HG03439 (cell line): ENCODE data around the gene ACOXL.
"Not testable (repeated sequence)": the region's sequence is repeated elsewhere in the genome, so short reads cannot be mapped to it uniquely, and the experiment has no call there.

ENCODE experiments used
- ATAC-seq: cut with Tn5 transposase; IDR thresholded peaks from one replicate; pipeline ENCODE4 v1.9.1; 2021; ENCODE audit warnings: mild to moderate bottlenecking, moderate library complexity; ENCODE audit not compliant: unreplicated experiment

ACOXL gene

GRCh38 chr2:110732422-110733413, at the start of gene ACOXL:
Gene ACOXL (plus strand): TSS chr2:110732573. CDS start chr2:110768390, 35,817 bp downstream.
- ATAC-seq: no peak

DNA sequence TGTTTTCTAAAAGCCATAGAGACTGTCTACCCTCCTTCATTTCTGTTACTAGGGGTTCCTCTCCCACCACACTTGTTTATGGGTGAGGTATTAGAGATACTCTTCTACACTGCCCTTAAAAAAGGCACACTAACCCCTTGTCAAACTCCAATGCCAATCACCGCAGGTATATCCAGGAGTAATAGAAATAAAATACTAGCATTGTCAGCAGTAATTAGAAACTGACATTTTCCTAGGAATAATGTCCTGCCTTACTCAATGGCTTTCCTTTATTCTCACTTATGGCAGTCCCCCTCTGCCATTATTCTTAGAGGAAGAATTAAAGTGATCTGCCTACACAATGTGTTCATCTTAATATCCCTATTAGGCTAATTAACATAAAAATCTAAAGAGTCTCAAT, 49.5 kb upstream of the ACOXL start:
- ATAC-seq: no peak

DNA sequence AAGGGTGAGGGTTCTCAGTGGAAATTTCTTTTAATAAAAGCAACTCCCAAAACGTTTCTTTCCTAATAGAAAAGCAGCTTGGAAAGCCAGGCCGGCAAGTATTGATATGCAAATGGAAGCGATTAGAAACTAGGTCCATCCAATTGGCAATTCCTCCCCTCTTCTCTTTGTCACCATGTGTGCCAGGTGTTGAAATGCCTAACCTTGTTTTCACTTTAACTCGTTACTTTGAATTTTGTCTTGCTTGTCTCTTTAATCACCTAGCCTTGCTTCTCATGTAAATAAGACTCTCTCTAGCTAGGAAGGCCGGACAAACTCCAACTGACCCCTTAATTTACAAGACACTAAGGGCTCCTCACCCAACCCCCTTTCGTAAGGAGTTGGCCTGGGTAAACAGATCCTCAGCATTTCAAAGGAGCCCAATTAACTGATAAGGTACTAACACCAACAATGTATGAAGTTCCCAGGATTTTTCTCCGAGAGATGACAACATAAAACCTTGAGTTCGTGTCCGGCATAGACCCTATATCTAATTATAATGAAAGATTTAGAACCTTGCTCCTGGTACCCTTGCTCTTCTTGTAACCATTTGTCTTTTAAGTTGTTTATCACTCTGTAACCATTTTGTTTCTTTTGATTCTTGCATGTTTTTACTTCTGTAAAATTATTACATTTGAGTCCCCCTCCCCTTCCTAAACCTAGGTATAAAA, 44.4 kb upstream of the ACOXL start:
- ATAC-seq: not testable (repeated sequence)

GRCh38 chr2:110688594-110689091, 43.7 kb upstream of the ACOXL start:
- ATAC-seq: no peak

- no peak for ATAC-seq
Observed at GRCh38 chr2:110690083-110690965, 42.0 kb upstream of the ACOXL start.

DNA sequence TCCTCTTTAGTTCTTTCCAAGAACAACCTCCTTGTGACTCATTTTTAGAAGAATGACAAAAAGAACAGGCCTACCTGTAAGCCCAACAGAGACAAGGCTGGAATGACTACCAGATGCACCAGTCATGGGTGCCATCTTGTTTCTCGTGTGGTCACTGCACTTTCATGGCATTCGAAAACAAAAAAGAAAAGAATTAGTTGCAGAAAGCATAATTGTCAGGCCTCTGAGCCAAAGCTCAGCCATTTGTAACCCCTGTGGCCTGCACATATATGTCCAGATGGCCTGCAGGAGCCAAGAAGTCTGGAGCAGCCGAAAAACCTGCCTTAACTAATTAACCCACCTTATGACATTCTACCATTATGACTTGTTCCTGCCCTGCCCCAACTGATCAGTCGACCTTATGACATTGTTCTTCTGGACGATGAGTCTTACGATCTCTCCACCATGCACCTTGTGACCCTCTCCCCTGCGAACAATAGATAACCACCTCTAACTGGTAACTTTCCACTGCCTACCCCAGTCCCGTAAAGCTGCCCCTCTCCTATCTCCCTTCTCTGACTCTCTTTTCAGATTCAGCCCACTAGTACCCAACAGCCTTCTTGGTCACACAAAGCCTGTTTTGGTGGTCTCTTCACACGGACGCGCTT, 40.6 kb upstream of the ACOXL start:
- no peak for ATAC-seq

DNA sequence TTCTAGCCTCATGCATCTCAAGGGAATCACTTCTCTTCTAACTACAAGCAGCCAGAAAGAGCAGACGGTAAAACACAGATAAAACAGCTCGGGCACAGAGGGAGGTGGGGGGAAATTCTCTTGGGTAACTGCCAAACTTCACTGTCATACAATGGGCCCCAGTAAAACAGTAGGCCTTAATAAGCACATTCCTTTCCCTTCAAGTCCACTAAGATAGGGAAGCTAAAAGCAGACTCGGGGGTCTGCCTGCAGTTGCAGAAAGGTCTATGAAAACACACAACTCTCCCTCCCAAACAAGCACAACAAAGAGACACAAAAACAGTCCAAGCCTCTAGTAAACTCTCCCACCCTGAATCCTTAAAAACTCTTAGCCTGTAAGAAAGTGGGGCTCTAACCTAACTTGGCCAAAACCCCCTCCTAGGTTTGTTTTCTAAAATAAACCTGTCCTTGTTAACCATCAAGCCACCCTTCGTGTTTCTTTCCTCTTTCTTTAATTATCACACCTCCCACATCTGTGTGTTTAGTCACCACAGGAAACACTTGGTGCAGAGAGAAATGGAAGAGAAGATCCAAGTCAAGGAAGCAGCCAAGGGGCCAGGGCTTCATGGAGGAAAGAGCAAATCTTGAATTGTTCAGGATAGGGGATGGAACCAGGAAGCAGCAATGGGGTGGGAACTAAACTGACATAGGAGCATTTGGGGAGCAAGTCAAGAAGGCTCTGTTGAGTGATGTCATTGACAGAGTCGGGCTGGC, 37.1 kb upstream of the ACOXL start:
- not testable (repeated sequence) for ATAC-seq

- not testable (repeated sequence) for ATAC-seq
Observed at GRCh38 chr2:110698253-110698652, 34.1 kb upstream of the ACOXL start.

- no peak for ATAC-seq
Observed at GRCh38 chr2:110702514-110703380, 29.6 kb upstream of the ACOXL start.

DNA sequence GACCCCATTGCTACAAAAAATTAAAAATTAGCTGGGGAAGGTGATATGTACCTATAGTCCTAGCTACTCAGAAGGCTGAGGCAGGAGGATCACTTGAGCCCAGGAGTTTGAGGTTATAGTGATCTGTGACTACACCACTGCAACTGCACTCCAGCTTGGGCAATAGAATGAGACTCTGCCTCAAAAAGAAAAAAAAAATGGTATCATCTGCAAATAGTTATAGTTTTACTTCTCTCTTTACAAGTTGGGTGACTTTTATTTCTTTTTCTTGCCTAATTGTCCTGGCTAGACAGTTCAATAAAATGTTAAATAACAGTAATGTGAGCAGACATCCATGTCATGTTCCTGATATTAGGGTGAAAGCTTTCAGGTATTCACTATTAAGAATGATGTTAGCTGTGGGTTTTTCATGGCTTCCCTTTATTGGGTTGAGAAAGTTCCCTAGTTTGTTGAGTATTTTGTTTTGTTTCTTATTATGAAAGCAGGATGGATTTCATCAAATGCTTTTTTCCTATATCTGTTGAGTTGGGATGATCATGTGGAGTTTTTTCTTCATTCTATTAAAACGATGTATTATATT, 24.9 kb upstream of the ACOXL start:
- no peak for ATAC-seq

GRCh38 chr2:110708455-110708854, 23.9 kb upstream of the ACOXL start:
- no peak for ATAC-seq

DNA sequence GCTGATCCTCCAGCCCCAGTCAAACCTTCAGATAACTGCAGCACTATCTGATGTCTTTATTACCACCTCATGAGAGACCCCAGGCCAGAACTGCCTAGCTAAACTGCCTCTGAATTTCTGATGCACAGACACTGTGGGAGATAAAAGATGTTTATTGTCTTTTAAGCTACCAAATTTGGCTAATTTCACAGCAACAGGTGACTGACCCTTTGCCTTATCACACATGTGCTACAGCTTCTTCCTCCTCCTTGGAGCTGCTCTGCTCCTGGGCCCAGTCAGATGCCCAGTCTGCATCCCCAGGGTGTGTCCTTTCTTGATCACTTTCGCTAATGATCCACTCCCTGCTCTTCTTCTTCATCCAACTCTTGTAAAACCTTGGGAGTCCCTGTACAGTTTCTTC, 19.6 kb upstream of the ACOXL start:
- ATAC-seq: no peak

GRCh38 chr2:110713513-110714362, 18.6 kb upstream of the ACOXL start:
- ATAC-seq: no peak

DNA sequence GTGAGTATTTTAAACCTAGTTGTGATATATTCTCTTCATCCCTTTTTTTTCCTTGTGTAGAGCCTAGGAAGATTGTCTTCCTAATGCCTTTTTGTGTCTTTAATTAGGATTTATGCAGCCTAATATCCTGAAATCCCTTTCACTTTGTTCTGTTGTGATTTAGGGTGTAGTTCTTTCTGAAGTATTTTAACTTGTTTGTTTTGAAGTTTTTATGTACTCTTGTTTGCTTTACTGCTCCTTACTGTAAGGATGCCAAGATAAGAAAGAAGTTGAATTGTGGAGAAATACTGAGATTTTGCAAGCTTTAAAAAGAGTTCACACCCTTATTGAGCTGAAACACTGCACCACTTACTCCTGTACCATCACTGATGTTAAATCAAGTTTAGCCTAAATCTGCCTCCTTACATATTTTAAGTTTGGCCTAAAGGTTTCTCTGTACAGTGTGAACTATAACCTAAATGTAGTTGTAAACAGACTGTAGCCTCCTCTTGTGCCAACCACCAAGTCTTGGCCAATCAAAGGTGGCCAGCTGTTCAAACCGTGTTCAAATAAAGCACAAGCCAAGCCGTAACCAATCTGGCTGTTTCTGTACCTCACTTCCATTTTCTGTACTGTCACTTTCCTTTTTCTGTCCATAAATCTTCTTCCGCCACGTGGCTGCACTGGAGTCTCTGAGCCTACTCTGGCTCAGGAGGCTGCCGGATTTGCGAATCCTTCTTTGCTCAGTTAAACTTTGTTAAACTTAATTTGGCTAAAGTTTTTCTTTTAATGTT, 17.7 kb upstream of the ACOXL start:
- no peak for ATAC-seq

DNA sequence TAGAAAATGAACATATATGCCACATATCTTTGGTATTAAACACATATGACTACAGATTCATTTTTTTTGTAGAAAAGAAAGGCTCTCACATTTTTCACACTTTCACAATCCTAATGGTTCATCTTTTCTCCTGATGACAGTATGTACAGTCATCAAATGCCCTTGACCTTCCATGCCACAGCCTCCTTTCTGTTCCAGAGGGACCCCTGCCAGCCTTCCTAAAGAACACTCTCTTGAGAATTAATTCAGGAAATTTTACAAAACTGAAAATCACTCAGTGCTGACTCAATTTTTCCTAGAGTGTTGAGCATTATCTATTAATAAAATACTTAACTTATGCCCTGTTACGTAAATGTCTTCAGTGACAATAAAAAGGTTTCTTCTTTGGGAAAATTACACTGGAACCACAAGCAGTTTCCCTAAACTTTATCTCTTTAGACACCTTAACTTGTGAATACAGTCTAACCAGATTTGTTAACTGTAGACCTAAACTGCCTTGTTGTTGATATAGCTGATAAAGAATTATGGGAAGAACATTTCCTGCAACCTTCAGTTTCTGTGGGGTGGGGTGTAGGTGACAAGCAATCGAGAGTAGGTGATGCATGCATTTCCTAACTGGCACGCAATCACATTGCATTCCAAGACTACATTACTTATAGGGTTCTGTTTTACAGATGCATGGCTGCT, 15.3 kb upstream of the ACOXL start:
- no peak for ATAC-seq

- no peak for ATAC-seq
Observed at GRCh38 chr2:110717734-110718133, 14.6 kb upstream of the ACOXL start.
